Measurements from ENCODE around the gene USP32. TPM values are rescaled to one million over a fixed set of nuclear protein-coding genes. Genes with fewer than 3 reads are reported as not detected.
"Not testable (repeated sequence)": the region's sequence is repeated elsewhere in the genome, so short reads cannot be mapped to it uniquely, and the experiment has no call there.

The USP32 gene
- total RNA-seq, 2 donors from 2014 or later = 41.1 to 50.1 TPM

DNA sequence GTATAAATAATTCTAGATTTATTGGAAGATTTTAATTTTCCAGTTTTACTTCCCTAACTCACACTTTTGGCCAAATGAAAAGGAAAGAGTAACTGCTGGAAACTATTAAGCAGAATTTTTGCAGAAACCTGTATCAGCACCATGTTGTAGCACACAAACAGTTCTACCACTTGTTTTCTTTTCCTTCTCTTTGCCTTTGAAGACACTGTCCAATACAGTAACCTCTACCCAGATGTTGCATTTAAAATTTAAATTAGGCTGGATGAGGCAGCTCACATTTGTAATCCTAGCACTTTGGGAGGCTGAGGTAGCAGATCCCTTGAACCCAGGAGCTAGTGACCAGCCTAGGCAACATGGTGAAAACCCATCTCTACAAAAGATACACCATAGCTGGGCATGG, 186.2 kb downstream of the USP32 start:
- intact Hi-C loops (cut with DNase I); DNase-seq (ENCODE audit: low spot score): not testable (repeated sequence)

DNA sequence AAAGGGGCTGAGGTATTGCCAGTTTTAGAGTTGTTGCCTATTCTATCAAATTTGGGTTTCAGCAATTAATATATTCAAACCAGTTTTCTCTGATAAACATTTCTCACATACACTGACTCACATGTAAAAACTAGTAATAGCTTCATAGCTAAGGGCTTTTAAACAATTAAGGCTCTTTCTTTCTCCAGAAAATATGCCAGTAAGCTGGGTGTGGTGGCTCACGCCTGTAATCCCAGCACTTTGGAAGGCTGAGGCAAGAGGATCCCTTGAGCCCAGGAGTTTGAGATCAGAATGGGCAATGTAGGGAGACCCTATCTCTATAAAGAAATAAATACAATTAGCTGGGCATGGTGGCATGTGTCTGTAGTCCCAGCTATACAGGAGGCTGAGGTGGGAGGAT, 193.3 kb downstream of the USP32 start:
- intact Hi-C loops (cut with DNase I) = not testable (repeated sequence)

DNA sequence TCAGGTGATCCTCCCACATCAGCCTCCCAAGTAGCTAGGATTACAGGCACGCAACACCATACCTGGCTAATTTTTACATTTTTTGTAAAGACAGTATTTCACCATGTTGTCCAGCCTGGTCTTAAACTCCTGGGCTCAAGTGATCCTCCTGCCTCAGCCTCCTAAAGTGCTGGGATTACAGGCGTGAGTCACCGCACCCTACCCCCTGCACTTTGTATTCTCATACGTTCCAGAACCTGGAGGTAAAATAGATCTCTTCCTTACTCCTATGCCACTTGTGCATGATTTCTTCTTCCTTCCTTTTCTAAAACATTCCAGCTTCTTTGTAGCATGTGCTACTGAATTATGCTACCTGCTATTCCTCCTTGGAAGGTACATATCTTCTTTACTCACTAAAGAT, 197.8 kb downstream of the USP32 start:
- intact Hi-C loops (cut with DNase I) = not testable (repeated sequence)

More for the DNA sequence above, 193.3 kb downstream of the USP32 start:
- DNase-seq (ENCODE audit: low spot score) = not testable (repeated sequence)

DNA sequence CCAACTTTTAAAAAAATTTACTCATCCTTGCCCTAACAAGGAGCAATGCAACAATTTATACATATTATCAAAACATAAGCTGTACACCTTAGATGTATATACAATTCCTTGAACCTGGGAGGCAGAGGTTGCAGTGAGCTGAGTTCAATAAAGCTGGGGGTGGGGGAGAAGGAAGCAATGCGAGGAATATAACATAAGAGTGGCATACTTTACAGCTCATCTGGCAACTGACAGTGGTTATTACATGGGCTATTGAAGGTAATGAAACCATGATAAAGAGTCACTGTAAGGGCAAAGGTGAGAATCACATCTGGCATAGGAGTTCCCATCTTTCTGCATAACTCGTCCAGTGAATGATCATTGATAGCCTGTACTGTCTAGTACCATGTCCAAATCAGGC, 198.5 kb downstream of the USP32 start:
- DNase-seq (ENCODE audit: low spot score) = no peak
- intact Hi-C loops (cut with DNase I) = no loop called here

More for the DNA sequence above, 197.8 kb downstream of the USP32 start:
- not testable (repeated sequence) for DNase-seq (ENCODE audit: low spot score)

DNA sequence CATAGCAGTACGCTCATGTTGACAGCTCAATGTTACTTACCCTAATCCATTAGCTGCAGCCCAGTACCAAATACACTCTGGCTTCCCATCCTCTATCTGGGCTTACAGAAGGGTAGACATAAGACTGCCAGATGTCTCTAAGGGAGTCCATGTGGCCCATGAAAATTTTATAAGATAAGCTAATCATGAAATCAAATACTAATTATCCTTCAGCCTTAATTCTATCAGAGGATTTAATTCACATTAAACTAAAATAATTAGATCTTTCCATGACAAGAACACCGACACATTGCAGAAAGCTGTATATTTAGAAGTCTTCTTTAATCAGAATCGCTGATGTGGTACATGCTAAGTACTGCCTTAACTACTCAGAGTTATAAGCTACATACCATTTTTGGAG, 198.9 kb downstream of the USP32 start:
- intact Hi-C loops (cut with DNase I); DNase-seq (ENCODE audit: low spot score): not testable (repeated sequence)

DNA sequence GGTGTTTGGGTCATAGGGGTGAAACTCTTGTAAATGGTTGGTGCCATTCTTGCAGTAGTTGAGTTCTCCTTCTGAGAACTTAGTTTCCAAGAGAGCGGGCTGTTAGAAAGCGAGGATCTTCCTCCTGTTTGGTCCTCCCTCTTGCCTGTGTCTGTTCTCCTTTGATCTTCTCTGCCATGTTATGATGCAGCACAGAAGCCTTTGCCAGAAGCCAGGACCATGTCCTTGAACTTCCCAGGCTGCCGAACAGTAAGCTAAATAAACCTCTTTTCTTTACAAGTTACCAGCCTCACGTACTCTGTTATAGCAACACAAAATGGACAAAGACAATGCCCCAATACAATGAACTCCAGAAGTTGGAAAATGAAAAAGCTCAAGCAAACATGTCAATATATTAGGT, 201.9 kb downstream of the USP32 start:
- intact Hi-C loops (cut with DNase I); DNase-seq (ENCODE audit: low spot score): not testable (repeated sequence)

DNA sequence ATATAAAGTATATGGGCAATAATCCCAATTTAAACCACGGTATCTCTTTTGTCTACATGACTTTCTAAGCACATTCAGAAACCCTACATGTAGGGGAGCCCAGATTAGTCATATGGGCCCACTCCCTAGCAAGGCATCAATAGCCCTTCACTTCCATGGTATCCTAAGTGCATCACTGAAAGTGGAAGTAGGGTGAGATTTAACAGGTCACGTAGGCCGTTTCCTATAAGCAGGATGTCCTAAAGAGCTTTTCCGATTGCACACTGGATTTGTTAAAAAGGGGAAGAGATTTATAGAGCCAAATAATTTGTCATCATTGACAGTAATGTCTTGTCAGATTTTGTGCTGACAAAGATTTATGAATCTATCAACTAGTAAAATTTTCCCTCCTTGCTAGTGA, 203.2 kb downstream of the USP32 start:
- DNase-seq (ENCODE audit: low spot score) = no peak
- intact Hi-C loops (cut with DNase I) = no loop called here

DNA sequence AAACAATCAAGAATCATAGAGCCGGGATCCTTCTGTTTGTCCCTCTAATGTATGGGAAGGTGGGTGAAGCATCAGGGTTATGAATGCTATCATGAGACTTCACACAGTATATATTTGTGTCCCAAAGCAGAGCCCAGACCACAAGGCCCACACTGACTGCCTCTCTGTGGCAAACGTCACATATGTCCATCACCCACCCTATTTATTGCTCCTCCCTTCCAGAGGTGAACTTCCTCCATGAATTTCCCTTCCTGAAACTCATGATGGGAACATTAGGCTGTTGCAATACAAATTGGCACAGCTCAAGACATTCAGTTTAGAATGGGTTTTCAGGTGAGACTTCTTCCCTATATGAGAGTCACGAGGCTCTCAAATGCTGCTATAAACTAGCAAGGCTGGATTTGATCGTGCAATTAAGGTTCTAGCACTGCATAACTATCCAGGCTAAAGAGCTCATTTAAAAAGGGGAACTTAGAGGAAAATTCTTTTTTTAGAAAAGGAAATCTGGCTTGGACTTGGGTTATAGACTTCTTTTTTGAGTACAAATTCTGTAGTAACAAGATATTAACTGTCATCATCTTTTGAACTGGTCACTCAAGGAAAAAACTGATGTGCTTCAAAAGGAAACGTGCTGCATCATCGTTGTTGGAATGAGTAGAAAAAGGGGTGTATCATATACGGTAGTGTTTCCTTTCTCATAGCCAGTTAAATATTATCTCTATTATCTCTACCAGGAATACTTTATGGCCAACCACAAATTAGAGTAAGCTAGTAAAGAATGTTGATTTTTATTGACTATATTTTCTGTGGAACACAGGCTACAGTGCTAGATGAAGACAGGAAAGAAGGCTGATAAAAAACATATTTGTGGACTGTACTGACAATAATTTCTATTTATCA, 204.8 kb downstream of the USP32 start:
- intact Hi-C loops (cut with DNase I); DNase-seq (ENCODE audit: low spot score): not testable (repeated sequence)

DNA sequence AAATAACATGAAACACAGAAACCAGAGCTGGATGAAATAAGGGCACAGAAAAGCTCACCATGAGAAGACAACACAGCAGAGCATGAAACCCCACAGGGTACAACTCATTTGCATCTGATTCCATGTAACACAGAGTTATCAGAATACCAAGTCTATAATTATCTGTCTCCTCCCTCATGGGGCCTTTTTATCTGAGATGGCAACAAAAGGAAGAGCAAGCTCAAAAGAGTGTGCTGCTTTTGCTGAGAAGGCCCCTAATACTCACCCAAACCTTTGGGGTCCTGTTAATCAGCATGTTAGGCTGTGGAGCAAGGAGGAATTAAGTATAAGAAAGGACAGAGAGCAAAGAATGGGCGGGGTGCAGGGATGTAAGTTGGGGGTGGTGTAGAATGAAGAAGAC, 205.6 kb downstream of the USP32 start:
- DNase-seq (ENCODE audit: low spot score); intact Hi-C loops (cut with DNase I): not testable (repeated sequence)

DNA sequence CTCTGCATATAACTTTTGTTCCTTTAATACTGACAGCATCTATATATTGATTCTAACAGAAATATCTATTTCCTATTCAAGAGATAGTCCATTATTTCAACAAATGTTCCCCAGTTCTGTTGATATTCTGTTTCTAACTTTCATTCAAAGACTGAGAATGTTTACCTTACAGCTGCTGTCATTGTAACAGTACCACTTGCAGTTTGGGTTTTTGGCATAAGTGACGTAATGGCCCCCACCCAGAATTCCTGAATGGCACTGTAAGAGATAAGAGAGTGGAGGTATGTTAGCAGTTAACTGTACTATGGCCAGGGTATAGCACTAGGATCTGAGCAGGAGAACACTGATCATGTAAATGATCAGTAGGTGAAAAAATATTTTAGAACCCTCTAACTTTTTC, 211.6 kb downstream of the USP32 start:
- DNase-seq (ENCODE audit: low spot score); intact Hi-C loops (cut with DNase I): not testable (repeated sequence)

DNA sequence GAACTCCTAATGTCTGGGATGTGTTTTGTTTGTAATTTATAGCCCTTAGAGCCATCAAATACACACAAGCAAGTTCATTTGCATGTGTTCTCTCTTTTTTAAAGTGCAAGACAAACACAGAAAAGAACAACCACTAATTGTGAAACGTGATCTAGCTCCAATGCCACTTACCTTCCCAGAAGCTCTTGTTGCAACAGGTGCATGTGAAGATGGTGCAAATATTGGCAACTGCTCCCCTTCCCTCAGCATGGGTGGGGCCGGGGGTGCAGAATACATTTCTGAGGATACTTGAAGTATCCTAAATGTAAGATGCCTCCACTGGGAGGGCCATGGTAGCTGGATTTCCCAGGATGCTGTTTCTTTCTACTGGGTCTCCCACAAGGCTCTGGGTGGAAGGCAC, 213.8 kb downstream of the USP32 start:
- intact Hi-C loops (cut with DNase I); DNase-seq (ENCODE audit: low spot score): not testable (repeated sequence)

DNA sequence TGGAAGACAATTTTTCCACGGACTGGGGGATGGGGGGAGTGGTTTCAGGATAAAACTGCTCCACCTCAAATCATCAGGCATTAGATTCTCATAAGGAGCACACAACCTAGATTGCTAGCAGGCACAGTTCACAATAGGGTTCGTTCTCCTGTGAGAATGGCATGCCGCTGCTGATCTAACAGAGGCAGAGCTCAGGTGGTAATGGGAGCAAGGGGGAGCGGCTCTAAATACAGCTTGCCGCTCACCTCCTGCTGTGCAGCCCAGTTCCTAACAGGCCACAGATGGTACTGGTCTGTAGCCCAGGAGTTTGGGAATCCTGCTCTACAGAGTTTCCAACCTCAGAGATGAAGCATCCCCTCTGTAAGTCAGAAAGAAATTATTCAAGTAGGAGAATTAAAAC, 215.2 kb downstream of the USP32 start:
- intact Hi-C loops (cut with DNase I); DNase-seq (ENCODE audit: low spot score): not testable (repeated sequence)

DNA sequence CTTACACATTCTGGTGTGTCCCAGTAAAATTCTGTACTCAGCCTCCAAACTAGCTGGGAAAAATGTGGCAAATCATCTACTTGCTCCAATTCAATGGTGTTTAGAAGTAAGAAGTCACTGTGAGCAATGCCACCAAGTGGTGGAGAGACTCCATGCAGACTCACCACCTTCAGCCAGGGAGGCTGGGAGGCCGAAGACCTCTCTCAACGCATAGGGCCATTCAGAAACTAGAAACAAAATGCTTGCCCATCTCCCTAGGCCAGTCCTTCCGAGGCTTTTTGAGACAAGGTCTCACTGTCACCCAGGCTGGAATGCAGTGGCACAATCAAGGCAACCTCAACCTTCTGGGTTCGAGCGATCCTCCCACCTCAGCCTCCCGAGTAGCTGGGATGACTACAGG, 217.2 kb downstream of the USP32 start:
- intact Hi-C loops (cut with DNase I); DNase-seq (ENCODE audit: low spot score): not testable (repeated sequence)

DNA sequence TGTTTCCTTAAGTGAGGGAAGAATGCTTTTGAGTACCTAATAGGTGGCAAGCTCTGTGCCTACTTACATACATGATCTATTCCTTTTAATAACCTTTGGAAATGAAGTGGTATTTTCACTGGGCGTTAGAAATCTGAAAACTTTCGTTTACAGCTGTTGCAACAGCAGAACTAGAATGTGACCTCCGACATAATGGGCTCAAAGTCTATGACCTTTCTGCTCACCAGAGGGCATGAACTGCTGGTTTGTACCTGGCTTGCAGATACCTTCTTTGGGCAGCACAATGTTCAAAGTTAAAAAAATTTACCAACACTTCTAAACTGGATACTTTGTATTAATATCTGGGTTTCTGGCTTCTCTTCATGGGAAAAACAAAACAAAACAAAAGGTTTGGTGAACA, 217.9 kb downstream of the USP32 start:
- intact Hi-C loops (cut with DNase I) = no loop called here
- no peak for DNase-seq (ENCODE audit: low spot score)

DNA sequence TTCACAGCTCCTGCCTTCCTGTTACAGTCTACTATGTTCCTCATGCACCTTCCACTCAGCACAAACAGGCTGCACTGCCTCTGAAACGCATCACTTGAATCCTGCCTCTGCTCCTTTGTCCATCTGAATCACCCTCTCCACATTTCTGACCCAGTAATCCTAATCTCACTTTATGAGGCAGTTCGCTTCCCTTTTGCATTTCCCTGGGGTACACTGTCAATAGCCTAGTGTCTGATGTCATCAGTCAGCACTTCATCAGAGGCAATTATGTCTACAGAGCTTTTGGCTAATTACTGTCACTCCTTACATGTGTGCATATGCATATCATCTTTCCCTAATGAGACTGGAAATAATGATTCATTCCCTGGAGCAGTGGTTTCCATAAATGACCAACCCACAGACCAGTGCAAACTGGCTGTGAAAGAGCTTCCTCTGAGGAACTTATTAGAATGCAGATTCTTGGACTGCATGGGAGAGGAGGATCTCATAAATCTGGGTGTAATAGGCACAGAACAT, 218.6 kb downstream of the USP32 start:
- intact Hi-C loops (cut with DNase I) = no loop called here
- DNase-seq (ENCODE audit: low spot score) = no peak

DNA sequence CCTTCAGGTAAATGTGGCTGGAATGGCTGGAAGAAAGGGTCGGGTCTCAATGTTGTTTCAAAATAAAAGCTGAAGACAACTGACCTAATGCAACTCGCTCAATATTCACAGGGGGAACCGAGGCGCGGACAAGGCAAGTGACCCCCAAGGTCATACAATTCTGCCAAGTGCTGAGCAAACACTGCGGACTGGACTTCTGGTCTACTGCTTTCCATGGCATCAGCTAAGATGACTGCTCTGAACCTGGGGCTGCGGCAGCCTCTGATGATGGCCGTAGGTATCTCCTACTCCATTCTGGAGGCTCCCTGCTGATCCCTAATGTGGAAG, 220.2 kb downstream of the USP32 start:
- no peak for DNase-seq (ENCODE audit: low spot score)
- intact Hi-C loops (cut with DNase I) = no loop called here

DNA sequence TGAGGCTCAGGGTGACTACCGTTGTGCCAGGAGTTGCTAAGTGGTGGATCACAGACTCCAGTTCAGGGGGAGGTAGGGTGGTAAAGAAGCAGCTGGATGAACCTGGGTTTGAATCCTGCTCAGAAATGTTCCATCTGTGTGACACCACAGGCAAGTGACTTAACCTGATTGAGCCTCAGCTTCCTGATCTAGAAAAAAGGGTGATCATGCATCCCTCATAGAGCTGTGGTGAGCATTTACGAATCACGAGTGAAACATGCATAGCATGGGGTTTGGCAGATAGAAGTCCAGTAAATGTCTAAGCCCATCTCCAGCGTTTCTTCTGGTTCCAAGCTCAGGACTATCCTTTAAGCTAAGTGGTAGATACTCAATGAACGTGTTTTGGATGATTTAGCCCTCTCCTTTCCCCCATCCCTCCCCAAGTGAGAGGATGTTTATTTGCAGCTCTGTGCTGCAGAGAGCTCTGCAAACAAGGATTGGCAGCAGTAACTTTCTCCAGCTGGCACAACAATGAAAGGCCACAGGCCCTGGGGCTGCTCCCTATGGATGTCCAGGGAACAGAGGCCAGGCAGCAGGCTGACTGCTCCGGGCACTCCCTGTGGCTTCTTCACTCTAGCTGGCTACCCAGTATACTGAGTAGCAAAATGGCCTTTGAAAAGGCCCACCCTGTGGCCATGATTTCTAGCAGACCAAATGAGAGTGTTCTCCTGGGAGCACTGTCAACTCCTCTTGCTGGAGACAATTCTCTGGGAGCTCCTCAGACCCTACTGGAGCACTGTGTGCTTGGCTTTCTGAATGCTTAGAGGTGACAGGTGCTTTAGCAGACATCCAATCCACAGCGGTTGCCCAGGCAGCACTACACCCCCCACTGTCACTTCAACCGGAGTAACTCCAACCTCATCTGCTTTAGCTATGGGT, 220.8 kb downstream of the USP32 start:
- intact Hi-C loops (cut with DNase I) = no loop called here
- DNase-seq (ENCODE audit: low spot score) = no peak

DNA sequence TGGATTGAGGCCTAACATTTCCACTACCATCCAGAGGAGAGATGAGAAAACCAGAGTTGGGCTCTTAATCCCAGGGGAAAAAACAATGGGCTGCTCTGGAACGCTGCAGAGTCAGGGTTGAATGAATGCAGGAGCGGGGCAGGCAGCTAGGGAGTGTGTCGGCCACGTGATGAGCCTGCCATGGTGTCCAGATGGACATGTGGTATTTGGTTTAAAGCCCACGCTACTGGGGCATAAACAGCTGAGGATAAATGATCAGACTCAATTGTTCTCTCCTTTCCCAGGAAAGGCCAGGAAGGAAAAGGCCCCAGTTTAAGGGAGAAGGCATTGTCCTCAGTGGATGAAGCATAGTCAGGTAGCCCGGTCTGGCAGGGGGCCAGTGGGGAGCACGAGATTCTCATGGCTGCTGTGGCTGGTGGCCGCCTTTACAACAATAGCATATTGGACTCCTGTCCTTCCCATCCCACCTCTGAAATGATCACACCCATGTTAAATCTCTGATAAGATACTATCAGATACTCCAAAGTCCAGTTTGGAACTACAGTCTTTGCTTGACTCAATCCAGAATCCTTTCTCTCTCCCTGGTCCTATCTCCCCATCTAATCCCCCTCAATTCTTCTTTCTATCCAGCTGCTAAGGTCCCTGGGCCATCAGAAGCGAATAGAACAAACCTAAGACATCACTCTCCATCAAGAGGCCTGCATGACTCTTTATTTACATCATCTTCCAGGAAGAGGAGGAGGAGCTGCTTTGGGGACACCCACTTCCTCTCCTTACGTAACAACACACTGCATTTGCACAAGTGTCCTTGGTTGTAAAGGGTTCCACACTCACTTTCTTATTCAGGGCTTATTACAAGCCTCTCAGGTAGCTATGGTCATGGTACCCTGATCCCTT, 221.8 kb downstream of the USP32 start:
- DNase-seq (ENCODE audit: low spot score) = no peak
- intact Hi-C loops (cut with DNase I) = no loop called here

DNA sequence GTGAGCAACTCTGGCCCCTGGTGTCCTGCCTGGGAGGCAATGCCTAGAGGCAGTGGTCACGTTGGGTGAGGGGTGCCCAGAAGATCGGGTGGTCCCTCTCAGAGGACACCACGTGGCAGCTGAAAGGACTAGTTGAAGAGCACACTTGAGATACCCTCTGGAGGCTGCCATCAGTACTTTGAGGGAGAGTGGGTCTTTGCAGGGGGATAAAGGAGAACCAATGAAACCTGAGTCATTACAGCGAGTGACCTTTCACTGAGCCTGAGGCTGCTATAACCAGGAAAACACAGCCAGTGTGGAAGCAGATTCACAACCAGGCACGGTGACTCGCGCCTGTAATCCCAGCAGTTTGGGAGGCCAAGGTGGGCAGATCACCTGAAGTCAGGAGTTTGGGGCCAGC, 223.3 kb downstream of the USP32 start:
- no peak for DNase-seq (ENCODE audit: low spot score)
- intact Hi-C loops (cut with DNase I) = no loop called here
